GM12891 (cell line): ENCODE results near the gene CSPG4.

ENCODE experiments used
- PAX5 ChIP-seq: IDR thresholded peaks from 2 replicates; pipeline ENCODE4 v1.6.1; 2011; ENCODE audit warnings: low read length, moderate library complexity, mild to moderate bottlenecking; ENCODE audit not compliant: insufficient read depth, severe bottlenecking
- POLR2A ChIP-seq: IDR thresholded peaks from 2 replicates; pipeline ENCODE4 v1.6.1; 2011; ENCODE audit warnings: low read depth, low read length, control low read depth
- POLR2AphosphoS5 ChIP-seq: IDR thresholded peaks from 2 replicates; pipeline ENCODE4 v1.6.1; 2011; ENCODE audit warnings: low read depth, low read length, control low read depth
- SPI1 ChIP-seq: IDR thresholded peaks from 2 replicates; pipeline ENCODE4 v1.6.1; 2011; ENCODE audit warnings: low read depth, low read length, control low read depth
- TAF1 ChIP-seq: IDR thresholded peaks from 2 replicates; pipeline ENCODE4 v1.6.1; 2011; ENCODE audit warnings: low read depth, low read length, control low read depth

- TF ChIP-seq POLR2A = no peak
- no peak for TF ChIP-seq TAF1
- TF ChIP-seq SPI1 = no peak
- no peak for TF ChIP-seq POLR2AphosphoS5
- no peak for TF ChIP-seq PAX5
Observed at GRCh38 chr15:75697523-75697922, 15.1 kb downstream of the CSPG4 start.
